A204.1 (cell line): Measurements from ENCODE around the gene SUSD6.
"Not testable (repeated sequence)": the region's sequence is repeated elsewhere in the genome, so short reads cannot be mapped to it uniquely, and the experiment has no call there.

Experiments used
- FAIRE-seq: peaks from 2 replicates; lab custom pipeline; 2012; peaks lifted over from hg19 to GRCh38; lab: Jason Lieb, UNC

Gene SUSD6

DNA sequence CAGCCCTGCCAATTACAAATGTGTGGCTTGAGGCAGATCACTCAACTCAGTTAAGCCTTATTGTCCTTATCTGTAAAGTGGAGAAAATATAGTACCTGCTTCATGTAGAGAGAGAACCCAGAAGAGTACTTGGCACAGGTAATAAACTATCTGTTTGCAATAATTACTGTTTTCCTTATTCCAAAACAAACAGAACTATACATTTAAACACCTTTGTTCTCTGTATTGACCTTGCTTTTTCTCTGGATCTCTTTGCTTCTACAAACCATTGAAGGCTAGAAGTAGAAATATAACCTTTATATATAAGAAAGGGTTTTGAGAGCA lies 84.8 kb downstream of the SUSD6 start:
- FAIRE-seq, result no peak

DNA sequence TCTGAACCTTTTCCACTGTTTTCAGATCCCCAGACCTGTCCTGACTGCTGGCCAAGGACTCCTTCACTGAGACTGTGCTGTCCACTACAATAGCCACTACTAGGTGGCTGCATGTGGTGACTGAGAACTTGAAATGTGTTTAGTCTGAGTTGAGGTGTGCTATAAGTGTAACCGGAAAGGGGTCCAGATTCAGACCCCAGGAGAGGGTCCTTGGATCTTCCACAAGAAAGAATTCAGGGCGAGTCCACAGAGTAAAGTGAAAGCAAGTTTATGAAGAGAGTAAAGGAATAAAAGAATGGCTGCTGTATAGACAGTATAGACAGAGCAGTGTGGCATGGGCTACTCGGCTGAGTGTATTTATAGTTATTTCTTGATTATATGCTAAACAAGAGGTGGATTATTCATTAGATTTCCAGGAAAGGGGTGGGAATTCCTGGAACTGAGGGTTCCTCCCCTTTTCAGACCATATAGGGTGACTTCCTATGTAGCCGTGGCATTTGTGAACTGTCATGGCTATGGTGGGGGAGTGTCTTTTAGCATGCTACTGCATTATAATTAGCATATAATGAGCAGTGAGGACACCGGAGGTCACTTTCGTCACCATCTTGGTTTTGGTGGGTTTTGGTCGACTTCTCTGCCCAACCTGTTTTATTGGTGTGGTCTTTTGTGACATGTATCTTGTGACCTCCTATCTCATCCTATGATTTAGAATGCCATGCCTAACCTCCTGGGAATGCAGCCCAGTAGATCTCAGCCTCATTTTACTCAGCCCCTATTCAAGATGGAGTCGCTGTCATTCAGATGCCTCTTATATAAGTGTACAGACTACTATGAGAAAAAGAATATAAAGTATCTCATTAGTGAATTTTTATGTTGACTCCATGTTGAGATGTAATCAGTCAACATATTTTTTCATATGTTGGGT lies 85.5 kb downstream of the SUSD6 start:
- FAIRE-seq, result no peak

GRCh38 chr14:69698572-69698971 lies 87.2 kb downstream of the SUSD6 start:
- no peak for FAIRE-seq

DNA sequence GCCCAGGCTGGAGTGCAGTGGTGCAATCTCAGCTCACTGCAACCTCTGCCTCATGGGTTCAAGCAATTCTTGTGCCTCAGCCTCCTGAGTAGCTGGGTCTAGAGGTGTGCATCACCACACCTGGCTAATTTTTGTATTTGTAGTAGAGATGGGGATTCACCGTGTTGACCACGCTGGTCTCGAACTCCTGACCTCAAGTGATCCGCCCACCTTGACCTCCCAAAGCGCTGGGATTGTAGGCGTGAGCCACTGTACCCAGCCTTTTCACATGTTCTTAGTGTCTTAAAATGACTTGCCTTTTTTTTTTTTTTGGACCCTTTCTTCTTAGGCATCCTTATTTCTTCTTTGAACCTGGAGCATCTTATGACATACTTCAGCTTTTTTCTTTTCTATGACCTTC lies 87.8 kb downstream of the SUSD6 start:
- not testable (repeated sequence) for FAIRE-seq

DNA sequence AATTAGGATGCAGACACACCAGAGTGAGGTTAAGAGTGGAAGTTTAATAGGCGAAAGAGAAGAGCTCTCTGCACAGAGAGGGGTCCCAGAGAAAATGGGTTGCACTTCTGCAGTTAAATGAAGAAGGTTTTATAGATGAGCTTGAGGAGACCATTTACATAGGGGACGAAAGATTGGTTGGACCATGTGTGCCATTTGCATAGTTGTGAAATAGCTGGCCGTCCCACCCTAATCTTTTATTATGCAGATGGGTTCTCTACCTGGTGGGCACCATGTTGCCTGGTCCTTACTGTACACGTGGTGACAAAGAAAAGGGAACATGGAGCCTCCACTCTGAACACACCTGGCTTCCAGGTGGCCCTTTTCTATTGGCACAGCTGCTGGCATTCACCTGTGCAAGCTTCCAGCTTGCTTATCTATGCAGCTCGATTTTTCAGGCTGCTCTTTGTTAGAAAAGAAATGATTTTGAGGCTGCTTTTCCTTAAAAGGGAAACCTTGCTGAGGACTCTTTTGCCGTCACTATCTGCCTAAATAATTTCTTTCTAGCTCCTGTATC lies 88.4 kb downstream of the SUSD6 start:
- no peak for FAIRE-seq

GRCh38 chr14:69700575-69700974 lies 89.2 kb downstream of the SUSD6 start:
- no peak for FAIRE-seq

GRCh38 chr14:69701291-69701690 lies 89.9 kb downstream of the SUSD6 start:
- FAIRE-seq, result no peak

DNA sequence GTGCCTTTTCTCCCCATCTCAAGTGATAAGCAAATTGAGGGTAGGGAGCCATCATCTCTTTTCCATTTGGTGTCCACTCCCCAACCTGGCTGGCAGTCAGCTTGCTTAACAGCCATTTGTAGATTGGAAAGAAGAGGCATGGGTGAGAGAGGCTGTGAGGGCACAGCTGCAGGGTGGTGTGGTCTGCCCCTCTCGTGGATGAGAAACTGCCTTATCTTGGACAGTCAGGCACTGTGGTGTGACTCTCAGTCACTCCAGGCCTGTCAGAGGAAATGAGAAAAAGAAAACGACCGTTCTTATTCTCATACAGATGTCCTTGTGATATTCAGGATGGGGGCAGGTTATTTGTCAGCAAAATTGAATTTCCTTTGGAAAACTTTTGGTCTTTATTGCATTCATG lies 90.5 kb downstream of the SUSD6 start:
- no peak for FAIRE-seq

- no peak for FAIRE-seq
Observed at GRCh38 chr14:69703047-69704039, 91.9 kb downstream of the SUSD6 start.

- FAIRE-seq, result no peak
Observed at GRCh38 chr14:69704319-69704718, 92.9 kb downstream of the SUSD6 start.

- no peak for FAIRE-seq
Observed at GRCh38 chr14:69705706-69706105, 94.3 kb downstream of the SUSD6 start.

GRCh38 chr14:69708049-69708448 lies 96.7 kb downstream of the SUSD6 start:
- FAIRE-seq, result no peak

DNA sequence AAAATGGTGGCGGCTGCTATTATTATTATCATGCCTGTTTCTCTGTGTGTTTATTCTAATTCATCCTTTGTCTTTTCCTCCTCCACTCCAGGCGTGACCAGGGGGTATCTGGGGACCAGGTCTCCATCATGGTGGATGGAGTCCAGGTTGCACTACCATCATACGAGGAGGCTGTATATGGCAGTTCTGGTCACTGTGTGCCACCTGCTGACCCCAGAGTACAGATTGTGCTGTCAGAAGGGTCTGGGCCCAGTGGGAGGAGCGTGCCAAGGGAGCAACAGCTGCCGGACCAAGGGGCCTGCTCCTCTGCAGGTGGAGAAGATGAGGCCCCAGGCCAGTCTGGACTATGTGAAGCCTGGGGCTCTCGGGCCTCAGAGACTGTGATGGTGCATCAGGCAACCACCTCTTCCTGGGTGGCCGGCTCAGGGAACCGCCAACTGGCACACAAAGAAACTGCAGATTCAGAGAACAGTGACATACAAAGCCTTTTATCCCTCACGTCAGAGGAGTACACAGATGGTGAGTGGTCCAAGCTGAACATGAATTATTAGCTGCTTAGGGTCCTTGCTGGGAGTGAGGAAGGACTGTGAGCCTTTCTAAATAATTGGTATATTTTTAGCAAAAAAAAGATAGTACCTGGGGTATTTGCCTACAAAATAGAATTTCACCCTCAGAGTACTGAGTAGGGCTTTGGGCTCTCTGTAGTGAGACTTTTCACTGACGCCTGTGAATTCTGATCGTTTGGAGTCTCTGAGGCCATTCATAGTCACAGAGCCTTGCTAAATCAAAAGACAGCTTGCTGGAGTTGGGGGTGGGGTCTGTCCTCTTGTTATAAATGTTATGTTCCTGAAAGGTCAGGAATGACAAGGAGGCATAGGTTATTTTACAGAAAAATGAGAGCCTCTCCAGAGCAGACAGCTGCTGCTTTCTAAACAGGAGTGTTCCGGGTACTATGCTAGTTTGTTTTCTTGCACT lies 97.5 kb downstream of the SUSD6 start:
- no peak for FAIRE-seq

- no peak for FAIRE-seq
Observed at GRCh38 chr14:69710378-69710777, 99.0 kb downstream of the SUSD6 start.

- no peak for FAIRE-seq
Observed at GRCh38 chr14:69711065-69711464, 99.7 kb downstream of the SUSD6 start.

GRCh38 chr14:69711477-69711876 lies 100.1 kb downstream of the SUSD6 start:
- FAIRE-seq, result no peak

DNA sequence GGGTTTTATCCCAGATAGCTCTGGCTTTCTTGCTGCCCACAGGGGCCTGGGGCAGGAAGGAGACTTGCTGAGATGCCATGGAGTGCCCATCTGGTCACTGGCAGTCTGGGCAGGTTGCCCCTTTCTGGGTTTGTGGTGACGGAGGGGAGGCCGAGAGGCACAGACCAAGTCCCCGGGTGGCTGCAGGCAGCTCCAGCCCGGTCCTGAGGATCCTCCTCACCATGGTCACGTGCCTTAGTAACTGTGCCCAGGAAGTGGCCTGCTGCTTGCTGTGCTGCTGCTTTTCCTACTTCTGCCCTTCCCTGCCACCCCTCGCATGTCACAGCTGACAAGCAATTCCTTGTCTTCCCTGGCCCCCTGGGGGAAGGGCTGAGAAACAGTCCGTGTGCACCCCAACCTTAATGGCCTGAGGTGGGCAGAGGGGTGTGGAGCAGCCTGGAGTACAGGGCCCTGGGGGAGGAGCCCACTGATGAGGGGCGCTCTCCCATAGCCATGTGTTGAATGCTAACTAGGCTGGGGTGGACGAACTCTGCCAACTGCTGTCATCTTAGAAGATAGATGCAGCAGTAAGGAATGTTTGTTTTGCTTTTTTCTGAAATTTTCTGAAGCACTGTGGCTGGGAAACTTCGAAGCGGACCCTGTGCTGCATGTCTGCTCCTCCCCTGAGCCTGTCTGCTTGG lies 100.6 kb downstream of the SUSD6 start:
- FAIRE-seq, result no peak

DNA sequence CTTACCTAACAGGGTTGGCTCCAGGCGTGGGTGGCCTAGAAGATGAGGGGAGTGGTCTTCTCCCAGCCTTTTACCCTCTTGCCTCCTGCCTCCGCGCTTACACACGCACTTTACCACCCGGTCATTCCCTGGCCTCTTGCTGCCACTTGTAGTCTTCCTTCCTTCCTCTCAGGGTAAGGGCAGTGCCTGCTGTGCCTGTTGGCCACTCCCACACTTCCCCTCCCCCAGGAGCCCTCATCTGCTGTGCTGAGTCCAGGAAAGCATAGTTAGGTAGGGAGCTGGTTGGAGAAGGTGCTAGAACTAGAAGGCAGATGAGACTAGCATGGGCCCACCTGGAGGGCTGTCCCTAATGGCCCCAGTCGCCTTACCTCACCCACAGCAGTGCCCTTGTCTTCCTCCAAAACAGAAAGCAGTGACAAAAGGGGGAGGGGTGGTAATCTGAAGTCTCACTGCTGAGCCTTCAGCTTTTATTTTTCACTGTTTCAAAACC lies 101.2 kb downstream of the SUSD6 start:
- FAIRE-seq, result no peak

DNA sequence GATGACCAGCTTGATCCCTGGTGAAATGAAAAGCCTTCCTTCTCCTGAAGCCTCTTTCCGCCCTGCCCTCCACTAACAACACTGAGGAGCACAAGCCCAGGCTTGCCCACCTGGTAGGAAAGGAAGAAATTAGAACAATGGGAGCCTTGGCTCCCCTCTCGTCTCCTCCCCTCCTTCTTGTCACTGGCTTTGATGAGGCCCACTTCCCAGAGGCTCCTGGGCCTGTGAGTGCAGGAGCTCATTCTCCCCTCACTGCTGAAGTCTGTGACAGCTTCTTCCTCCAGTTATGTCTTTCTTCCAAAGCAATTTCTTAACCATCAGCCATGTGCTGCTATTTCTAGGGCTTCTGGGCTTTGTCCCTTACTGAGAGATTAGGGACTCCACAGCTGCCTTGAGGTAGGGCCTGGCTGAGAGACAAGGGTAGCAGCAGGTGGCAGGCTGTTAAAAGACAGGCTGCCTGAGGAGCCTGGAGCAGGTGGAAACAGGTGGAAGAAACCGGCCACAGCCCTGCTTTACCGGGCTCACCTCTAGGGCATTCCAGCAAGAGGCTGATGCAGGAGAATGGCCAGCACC lies 101.9 kb downstream of the SUSD6 start:
- no peak for FAIRE-seq

- FAIRE-seq, result no peak
Observed at GRCh38 chr14:69713993-69714679, 102.7 kb downstream of the SUSD6 start.
